ENCODE results near the gene FMR1.
A peak's percentile ranks its signal among the peaks of the same experiment; 100 is the strongest.

Gene FMR1

DNA sequence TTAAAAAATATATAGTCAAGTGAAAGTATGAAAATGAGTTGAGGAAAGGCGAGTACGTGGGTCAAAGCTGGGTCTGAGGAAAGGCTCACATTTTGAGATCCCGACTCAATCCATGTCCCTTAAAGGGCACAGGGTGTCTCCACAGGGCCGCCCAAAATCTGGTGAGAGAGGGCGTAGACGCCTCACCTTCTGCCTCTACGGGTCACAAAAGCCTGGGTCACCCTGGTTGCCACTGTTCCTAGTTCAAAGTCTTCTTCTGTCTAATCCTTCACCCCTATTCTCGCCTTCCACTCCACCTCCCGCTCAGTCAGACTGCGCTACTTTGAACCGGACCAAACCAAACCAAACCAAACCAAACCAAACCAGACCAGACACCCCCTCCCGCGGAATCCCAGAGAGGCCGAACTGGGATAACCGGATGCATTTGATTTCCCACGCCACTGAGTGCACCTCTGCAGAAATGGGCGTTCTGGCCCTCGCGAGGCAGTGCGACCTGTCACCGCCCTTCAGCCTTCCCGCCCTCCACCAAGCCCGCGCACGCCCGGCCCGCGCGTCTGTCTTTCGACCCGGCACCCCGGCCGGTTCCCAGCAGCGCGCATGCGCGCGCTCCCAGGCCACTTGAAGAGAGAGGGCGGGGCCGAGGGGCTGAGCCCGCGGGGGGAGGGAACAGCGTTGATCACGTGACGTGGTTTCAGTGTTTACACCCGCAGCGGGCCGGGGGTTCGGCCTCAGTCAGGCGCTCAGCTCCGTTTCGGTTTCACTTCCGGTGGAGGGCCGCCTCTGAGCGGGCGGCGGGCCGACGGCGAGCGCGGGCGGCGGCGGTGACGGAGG lies at the start of gene FMR1:
FMR1 (plus strand) TSS at position 728 of the 831 bp plus-strand sequence. CDS start 261 bp downstream, outside the sequence.
- DNase-seq (ENCODE audit: low read depth in 3 of 3), result peak; percentile 75 to 87 (median 84)

GRCh38 chrX:147875866-147876596 lies 35.7 kb upstream of the FMR1 start:
- no peak for DNase-seq (ENCODE audit: low read depth in 3 of 3)

DNA sequence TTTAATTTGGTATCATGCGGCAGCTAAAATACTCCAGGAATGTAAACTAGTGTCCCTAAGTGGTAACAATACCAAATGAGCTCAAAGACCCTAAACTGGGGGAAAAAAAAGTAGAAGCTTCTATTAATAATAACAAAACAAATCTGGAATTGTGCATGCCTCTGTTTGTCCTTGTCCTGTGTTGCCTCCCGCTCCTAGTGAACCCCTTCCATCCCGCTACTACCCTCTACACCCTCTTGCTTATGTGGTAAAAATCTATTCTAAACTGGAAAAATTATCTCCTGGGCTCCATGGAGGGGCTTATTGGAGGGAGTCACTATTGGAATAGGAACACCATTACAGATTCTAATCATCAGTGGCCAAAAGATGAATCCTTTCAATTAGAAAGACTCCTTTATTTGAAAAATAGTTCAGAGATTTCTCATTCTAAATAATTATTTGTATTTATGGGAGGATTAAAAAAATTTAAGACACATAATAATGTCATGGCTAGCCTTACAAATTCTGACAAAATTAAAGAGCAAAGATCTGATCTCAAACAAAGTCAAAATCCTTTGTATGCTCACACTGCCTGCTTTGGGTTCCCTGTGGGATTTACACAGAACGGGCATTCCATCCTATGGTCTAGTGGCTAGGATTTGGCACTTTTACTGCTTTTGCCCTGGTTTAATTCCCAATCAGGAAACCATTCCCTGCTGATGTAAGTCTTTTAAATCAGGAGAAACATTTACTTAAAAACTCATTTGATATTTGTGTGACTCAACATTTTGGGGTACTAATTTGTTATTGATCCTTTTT lies 34.7 kb upstream of the FMR1 start:
- no peak for DNase-seq (ENCODE audit: low read depth in 3 of 3)

DNA sequence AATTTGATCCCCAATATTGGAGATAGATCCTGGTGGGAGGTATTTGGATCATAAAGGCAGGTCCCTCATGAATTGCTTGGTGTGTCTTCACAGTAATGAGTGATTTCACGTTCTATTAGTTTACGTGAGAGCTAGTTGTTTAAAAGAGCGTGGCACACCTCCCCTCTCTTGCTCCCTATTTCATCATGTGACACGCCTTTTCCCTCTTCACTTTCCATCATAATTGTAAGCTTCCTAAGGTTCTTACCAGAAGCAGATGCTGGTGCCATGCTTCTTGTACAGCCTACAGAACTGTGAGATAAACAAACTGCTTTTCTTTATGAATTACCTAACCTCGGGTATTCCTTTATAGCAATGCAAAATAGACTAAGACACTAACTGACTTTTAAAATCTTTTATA lies 34.0 kb upstream of the FMR1 start:
- DNase-seq (ENCODE audit: low read depth in 3 of 3), result no peak

GRCh38 chrX:147884958-147885357 lies 26.8 kb upstream of the FMR1 start:
- no peak for DNase-seq (ENCODE audit: low read depth in 3 of 3)

DNA sequence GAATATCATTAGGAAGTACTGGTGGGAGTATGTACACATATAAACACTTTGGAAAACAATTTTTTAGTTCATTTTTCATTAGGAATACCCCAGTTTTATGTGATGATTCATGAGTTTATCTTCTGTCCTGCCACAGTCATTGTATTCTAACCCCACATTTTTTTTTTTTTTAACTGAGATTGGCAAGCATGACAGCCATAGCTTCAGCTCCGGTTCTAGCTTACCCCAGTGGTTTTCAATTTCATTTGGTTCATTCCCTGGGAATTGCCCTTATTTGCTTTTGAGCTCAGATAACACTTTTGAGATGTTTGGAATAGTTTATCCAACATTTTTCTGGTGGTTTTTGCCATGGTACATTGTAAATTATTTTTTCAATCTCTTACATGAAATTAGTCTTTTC lies 21.0 kb upstream of the FMR1 start:
- DNase-seq (ENCODE audit: low read depth in 3 of 3), result no peak

GRCh38 chrX:147891896-147892295 lies 19.8 kb upstream of the FMR1 start:
- DNase-seq (ENCODE audit: low read depth in 3 of 3), result no peak

DNA sequence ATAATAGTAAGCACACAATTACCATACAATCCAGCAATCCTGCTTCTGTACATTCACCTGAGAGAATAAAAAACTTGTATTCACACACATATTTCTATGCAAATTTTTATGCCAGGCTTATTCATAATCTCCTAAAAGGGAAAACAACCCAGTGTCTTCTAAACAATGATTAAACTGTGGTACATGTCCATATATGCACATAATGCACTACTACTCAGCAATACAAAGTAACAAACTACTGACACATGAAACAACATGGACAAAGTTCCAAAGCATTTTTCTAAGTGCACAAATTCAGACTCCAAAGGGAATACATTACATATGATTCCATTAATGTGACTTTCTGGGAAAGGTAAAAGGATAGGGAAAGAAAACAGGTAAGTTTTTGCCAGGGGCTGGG lies 18.0 kb upstream of the FMR1 start:
- DNase-seq (ENCODE audit: low read depth in 3 of 3), result no peak

DNA sequence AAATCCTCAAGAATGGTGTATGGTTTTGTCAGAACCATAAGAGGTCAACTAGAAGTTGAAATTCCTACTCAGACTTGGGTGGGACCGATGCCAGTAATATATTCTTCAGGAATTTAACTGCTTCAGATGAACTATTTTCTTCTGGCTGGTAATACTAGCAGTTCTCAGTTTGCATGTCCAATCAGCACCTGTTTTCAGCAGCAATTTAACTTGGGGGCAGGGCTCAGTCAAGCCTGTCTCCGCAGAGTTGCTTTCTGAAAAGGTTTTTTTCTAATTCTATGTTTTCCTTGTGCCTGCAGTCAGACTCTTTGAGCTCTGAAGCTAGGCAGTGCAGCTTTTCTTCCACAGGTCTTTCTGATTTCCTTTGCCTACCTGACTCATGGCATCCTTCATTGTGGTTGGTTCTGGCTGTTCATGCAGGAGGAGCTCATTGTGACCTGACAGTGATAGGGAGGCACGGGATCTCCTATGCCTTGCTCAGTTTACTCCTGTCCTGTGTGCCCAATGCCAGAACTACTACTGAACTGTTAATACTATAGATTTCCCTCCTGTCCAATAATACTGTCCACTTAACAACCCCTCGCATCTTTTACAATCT lies 17.3 kb upstream of the FMR1 start:
- DNase-seq (ENCODE audit: low read depth in 3 of 3), result no peak

GRCh38 chrX:147897117-147897516 lies 14.6 kb upstream of the FMR1 start:
- no peak for DNase-seq (ENCODE audit: low read depth in 3 of 3)

- DNase-seq (ENCODE audit: low read depth in 3 of 3), result no peak
These were observed 12.8 kb upstream of the FMR1 start for GRCh38 chrX:147898951-147899350.

- DNase-seq (ENCODE audit: low read depth in 3 of 3), result no peak
These were observed 12.2 kb upstream of the FMR1 start for GRCh38 chrX:147899379-147900114.

- no peak for DNase-seq (ENCODE audit: low read depth in 3 of 3)
These were observed 11.4 kb upstream of the FMR1 start for GRCh38 chrX:147900349-147900748.

DNA sequence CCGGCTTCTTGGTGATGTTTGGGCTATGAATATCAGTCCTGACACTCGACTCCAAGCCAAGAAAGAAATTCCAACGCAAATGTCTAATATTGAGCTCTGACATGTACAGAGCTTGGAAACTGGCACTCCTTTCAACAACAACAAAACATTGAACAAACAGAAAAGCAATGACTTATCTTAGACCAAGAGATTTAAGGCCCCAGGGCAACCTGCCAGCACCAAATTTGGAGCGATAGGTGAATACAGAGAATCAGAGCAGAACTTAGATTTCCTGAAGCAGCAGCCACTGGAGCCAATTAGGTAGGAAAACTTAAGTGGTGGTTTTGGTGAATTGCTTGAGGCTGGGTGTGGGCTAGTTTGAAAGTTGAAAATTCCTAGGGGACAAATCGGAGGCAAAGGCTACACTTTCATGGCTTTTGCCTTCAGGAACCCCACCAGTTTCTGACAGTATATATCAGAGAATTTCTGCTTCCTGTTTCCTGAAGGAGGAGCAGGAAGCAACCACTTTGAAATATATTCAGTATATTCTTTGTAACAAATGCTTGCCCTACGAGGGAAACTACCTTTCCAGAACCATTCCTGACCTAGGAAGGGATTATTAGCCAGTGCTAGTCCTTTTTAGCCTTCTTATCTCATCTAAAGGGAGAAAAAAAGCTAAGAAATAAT lies 10.1 kb upstream of the FMR1 start:
- no peak for DNase-seq (ENCODE audit: low read depth in 3 of 3)

GRCh38 chrX:147902270-147902669 lies 9.4 kb upstream of the FMR1 start:
- DNase-seq (ENCODE audit: low read depth in 3 of 3), result no peak

DNA sequence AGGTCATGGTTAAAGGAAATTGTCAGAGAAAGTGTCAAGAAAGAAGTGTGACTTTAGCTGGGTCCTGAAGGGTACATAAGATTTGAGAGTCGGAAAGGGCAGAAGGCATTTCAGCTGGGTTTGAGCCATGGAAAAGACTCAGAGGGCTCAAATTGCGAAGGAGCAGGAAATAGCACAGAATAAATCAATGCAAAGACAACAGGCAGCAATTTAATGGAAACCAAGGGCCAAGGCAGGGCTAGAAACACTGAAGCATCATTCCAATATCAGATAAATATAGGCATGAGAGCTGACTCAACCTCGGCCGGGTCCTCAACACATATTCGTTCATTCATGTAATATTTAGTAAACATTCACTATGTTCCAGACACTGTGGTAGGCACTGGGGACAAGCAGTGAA lies 3.6 kb upstream of the FMR1 start:
- no peak for DNase-seq (ENCODE audit: low read depth in 3 of 3)

DNA sequence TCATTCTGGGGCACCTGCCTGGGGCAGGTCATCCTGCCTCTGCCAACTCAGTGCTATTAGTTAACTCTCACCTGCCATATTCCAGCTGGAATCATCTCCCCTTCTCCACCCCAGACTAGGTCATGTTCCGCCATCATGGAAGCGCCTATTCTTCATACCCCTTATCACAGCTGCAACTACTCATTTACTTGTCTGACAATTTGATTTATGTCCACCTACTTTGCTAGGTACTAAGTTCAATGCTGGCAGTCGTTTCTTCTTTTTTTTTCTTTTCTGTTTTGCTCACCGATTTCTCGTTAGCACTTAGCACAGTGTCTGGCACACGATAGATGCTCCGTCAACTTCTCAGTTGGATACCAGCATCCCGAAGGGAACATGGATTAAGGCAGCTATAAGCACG lies 1.1 kb upstream of the FMR1 start:
- no peak for DNase-seq (ENCODE audit: low read depth in 3 of 3)

GRCh38 chrX:147912093-147912801 lies 528 bp downstream of the FMR1 start:
- peak in 1 of 3 donors; percentile 1 for DNase-seq (ENCODE audit: low read depth in 3 of 3)

GRCh38 chrX:147913570-147913969 lies 1.9 kb downstream of the FMR1 start:
- DNase-seq (ENCODE audit: low read depth in 3 of 3), result no peak

GRCh38 chrX:147914591-147914990 lies 2.9 kb downstream of the FMR1 start:
- no peak for DNase-seq (ENCODE audit: low read depth in 3 of 3)

All from stimulated activated CD4-positive, alpha-beta T cell treated with anti-CD3 and anti-CD28 coated beads, TNF-alpha, amount 100 ng/mL, for 48 hours (primary cell).